Measurements from ENCODE around the gene TCP11.

The TCP11 gene

DNA sequence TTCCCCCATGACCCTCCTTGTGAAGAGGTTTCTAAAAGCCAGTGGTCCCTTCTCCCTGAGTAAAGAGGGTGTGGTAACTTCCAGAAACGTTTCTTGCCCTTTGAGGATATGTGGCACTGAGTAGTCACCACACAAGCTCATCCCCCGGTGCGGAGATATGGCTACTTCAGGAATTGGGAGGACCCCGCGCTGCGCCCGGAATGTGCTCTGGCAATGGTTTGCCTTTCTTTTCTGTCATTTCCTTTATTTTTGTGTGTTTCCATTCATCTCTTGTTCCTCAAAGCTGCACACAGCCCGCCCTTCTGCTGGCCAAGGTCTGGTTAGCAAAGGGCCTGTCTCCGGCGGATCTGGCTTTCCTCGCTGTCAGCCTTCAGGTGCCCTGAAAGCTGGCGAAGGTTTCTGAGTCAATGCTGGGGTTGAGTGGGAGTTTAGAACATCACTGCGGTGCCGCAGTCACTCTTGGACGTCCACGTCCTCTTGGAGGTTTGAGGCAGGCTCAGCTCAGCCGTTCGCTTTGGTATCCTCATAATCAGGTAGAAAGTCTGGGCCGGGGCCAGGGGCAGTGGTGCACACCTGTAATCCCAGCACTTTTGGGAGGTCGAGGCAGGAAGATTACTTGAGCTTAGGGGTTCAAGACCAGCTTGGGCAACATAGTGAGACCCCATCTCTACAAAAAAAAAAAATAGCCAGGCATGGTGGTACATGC, 67.2 kb downstream of the TCP11 start:
- TF ChIP-seq, protein P1, sequence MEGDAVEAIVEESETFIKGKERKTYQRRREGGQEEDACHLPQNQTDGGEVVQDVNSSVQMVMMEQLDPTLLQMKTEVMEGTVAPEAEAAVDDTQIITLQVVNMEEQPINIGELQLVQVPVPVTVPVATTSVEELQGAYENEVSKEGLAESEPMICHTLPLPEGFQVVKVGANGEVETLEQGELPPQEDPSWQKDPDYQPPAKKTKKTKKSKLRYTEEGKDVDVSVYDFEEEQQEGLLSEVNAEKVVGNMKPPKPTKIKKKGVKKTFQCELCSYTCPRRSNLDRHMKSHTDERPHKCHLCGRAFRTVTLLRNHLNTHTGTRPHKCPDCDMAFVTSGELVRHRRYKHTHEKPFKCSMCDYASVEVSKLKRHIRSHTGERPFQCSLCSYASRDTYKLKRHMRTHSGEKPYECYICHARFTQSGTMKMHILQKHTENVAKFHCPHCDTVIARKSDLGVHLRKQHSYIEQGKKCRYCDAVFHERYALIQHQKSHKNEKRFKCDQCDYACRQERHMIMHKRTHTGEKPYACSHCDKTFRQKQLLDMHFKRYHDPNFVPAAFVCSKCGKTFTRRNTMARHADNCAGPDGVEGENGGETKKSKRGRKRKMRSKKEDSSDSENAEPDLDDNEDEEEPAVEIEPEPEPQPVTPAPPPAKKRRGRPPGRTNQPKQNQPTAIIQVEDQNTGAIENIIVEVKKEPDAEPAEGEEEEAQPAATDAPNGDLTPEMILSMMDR (IDR thresholded peaks at IDR 0.05): no peak

DNA sequence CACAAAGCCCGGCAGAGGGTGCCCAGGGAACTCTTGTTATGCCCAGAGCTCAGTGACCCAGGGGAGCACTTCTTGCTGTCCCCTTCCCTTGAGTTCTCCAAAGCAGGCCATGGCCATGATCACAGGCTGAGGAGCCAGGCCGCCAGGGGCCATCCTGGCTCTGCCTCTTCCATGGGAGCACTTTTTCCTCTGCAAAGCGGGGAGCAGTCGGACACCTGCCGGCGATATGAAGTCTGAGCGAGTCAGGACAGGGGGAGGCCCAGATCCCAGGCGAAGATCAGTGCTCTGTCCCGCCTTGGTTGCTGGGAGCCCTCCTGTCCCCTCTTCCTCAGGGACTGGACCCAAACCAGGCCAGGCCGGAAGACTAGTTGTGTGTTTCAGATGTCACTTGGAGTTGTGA, 67.9 kb downstream of the TCP11 start:
- TF ChIP-seq, protein P1 (IDR thresholded peaks at IDR 0.05): no peak

DNA sequence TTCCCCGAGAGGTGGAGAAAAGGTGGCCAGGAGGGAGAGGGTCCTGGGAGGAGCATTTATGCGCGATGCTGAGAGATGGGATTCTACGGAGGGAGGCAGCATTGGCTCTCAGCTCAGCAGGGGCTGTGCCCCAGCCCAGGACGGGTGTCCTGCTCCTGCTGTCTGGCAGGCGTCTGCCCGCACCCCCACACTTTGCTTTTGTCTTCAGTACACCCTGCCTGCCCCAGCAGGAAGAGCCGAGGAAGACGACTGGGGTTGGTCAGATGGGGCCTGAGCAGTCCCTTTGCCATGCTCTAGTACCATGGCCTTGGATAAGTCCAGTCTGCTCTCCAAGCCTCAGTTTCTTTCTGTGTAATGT, 68.5 kb downstream of the TCP11 start:
- TF ChIP-seq, protein P1 (IDR thresholded peaks at IDR 0.05): no peak

DNA sequence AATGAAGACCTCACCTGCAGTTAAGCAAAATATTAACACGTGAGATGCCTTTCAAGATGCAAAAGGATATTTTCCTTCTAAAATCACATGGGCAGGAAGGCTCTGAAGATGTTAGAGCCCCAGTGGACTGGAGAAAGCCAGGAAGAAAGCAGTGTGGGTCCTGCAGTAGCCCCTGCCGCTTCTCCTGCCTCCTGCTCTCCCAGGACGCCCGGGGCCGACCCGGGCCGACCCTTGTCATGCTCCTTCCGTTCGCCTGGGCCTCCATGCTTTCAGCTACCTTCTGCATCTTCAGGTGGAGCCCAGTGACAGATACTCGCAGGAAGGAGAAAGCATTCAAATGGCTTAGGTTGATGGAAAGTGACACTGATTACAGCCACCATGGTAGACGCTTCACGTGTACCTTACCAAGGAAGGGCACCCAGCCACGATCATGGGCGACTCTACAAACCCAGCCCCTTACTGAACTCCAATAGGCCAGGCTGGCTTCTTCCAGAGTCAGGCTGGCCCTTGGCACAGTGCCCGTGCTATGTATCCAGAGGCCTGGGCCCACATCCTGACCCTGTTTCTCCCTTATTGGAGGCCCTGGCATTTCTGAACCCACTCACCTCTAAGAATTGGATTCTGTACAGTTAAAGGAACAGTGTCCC, 69.0 kb downstream of the TCP11 start:
- TF ChIP-seq, protein P1 (IDR thresholded peaks at IDR 0.05): no peak

DNA sequence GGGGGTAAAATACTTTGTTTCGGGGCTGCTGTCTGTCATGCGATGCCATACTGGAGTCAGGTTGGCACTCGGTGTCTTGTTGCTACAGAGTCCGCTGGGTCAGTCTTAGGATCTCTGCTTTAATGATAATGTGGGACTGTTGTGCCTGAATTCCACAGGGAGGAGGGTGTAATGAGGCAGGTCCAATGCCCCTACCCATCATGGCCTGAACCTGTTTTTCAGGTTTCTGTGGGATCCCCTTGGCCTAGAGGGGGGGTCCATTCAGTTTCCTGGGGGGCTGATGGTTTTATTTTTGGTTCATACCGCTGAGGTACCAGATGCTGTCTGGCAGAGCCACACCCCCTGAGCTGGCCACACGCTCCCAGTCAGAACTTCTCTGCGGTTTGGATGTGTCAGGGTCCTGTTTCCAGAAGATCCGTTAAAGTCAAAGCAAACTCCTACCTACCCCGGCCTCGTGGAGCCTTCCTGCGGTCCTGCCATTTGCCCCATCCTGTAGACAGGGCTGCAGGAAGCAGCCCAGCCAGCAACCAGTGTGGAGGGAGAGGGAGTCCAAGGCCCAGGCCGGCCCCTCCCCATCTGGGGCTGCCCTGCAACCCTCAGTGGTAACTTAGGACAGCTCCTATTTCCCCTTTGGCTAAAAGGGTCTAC, 69.7 kb downstream of the TCP11 start:
- TF ChIP-seq, protein P1 (IDR thresholded peaks at IDR 0.05): no peak

DNA sequence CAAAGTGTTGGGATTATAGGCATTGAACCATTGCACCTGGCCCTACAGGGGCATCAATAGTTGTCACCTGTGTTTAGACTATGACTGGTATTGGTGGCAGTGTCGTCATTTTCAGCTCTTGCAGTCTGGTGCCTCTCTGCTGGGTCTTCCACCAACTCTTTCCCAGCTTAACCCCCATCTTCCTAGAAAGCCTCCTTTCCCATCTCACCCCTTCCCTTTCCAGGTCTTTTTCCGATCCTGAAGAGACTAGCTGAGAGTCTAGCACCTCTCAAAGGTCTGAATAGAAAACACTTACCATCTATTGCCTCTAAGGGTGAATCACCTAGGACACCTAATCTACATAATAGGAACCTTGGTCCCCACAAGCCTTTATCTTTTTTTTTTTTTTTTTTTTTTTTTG, 71.0 kb downstream of the TCP11 start:
- TF ChIP-seq, protein P1 (IDR thresholded peaks at IDR 0.05): no peak

DNA sequence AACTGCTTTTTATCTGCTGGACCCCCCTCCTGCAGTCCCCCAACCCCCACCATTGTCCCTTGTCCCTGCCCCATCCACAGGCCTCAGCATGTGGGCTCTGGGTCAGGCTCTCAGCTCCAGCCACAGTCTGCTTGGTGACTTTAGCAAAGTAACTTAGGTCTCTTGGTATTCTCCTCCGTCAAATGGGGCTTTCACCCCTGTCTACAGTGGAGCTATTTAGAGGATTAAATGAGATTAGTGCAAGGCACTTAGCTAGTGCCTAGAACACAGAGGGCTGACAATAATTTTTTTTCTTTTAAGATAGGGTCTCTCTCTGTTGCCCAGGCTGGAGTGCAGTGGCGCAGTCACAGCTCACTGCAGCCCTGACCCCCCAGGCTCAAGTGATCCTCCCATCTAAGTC, 71.9 kb downstream of the TCP11 start:
- TF ChIP-seq, protein P1 (IDR thresholded peaks at IDR 0.05): no peak

All from LNCAP (cell line).